ENCODE measurements around the gene ECM2.
"Not testable (repeated sequence)": the region's sequence is repeated elsewhere in the genome, so short reads cannot be mapped to it uniquely, and the experiment has no call there.

The ECM2 gene

DNA sequence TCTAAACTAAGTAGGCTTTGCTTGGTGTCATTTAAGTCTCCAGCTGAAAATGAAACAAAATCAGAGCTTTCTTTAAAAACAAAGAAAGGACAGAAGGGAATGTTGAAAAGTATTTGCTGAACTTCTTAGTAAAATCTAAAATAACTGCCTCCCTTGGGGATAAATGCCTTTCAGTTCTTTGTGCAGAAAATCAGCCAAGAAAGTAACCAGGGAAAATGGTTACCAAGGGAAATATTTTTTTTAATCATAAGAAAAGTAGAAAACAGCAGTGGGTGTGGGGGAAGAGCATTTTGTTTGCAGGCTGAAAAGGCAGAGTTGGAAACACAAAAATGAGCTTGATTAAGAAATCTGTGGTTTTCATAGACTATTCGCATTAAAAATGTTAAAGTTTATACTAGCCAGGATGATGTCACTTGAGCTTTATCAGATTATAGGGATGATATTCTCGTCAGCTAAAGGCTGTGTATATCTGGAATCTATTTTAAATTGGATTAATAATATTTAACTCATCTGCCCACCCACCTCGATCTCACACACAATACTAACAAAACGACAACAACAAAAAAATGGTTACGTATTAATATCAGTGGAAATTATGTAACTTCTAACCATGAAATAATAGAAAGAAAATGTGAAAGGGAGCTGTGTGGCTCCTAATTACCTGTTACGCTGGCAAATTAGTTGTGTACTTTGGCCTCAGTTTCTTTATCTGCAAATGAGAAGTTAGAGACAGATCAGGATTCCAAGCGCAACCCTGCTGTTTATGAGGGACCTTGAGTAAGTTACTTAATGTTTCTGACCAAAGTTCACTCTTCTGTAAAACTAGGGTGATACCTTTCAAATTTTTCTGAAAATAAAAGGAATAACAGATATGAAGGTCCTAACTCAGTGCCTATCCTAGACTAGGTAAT is at the start of gene ECM2:
ECM2 (minus strand) TSS at position 51 of the 911 bp plus-strand sequence. CDS start 13,124 bp downstream, outside the sequence.
- peak; percentile 65 for DNase-seq (ENCODE audit: low read depth)

- DNase-seq (ENCODE audit: low read depth): peak; percentile 57
Observed at GRCh38 chr9:92576175-92576574, 40.4 kb upstream of the ECM2 start.

DNA sequence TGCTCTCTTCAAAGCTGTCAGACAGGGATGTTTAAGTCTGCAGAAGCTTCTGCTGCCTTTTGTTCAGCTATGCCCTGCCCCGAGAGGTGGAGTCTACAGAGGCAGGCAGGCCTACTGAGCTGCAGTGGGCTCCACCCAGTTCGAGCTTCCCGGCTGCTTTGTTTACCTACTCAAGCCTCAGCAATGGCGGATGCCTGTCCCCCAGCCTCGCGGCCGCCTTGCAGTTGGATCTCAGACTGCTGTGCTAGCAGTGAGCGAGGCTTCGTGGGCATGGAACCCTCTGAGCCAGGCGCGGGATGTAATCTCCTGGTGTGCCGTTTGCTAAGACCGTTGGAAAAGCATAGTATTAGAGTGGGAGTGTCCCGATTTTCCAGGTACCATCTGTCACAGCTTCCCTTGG is 37.8 kb upstream of the ECM2 start:
- not testable (repeated sequence) for DNase-seq (ENCODE audit: low read depth)

DNA sequence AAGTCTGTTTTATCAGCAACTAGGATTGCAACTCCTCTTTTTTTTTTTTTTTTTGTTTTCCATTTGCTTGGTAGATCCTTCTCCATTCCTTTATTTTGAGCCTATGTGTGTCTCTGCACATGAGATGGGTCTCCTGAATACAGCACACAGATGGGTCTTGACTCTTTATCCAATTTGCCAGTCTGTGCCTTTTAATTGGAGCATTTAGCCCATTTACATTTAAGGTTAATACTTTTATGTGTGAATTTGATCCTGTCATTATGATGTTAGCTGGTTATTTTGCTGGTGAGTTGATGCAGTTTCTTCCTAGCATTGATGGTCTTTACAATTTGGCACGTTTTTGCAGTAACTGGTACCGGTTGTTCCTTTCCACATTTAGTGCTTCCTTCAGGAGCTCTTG is 36.1 kb upstream of the ECM2 start:
- DNase-seq (ENCODE audit: low read depth): not testable (repeated sequence)

DNA sequence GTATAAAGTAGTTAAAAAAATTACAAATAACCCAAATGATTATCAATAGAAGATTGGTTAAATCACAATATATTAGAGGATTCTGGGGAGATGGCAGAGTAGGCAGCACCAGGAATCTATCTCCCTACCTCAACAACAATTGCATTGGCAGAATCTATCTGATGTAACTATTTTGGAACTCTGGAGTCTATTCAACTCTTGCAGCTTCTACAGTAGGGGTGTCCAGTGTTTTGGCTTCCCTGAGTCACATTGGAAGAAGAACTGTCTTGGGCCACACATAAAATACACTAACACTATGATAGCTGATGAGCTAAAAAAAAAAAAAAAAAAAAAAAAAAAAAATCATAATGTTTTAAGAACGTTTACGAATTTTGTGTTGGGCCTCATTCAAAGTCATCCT is 29.2 kb upstream of the ECM2 start:
- peak; percentile 11 for DNase-seq (ENCODE audit: low read depth)

- peak; percentile 80 for DNase-seq (ENCODE audit: low read depth)
Observed at GRCh38 chr9:92564504-92564903, 28.7 kb upstream of the ECM2 start.

GRCh38 chr9:92563116-92564100 is 27.6 kb upstream of the ECM2 start:
- DNase-seq (ENCODE audit: low read depth): peak; percentile 14

- DNase-seq (ENCODE audit: low read depth): peak; percentile 91
Observed at GRCh38 chr9:92562461-92562967, 26.7 kb upstream of the ECM2 start.

DNA sequence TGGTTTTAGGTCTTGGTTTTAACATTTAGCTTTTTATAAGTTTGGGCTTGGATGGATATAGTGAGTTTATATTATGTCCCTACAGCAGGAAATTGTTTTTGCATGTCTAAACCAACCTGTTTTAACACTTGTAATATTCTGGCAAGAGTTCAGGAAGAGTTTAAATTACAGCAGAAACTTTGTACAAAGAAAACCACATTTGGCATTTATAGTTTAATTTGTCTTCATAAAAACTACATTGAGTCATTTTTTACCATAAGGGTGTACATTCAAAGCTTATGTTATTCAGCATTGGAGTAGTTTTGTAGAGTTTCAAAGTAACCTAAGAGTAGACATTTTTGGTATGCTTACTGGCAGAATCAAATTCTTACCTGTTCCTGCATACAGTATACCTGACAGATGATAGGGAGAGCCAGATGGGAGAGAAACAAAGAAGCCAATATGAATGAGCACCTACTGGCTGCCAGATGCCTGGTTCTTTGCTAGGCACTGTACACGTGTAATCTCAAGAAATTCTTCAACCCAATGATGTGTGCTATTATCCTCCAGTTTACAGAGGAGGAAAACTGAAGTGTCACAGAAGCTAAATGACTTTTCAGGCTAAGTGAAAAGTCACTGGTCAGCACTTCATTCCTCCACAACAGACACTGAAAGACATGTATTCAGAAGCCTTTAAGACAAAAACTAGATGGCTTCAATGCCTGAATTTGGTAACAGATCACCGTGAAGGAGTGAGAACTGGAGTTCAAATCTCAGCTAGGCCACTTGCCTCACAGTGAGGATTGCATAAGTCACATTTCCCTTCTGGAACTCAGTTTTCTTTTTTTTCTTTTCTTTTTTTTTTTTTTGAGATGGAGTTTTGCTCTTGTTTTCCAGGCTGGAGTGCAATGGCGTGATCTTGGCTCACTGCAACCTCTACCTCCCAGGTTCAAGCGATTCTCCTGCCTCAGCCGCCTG is 25.9 kb upstream of the ECM2 start:
- DNase-seq (ENCODE audit: low read depth): peak; percentile 72

GRCh38 chr9:92558612-92559374 is 23.0 kb upstream of the ECM2 start:
- DNase-seq (ENCODE audit: low read depth): no peak

GRCh38 chr9:92550765-92551164 is 15.0 kb upstream of the ECM2 start:
- no peak for DNase-seq (ENCODE audit: low read depth)

DNA sequence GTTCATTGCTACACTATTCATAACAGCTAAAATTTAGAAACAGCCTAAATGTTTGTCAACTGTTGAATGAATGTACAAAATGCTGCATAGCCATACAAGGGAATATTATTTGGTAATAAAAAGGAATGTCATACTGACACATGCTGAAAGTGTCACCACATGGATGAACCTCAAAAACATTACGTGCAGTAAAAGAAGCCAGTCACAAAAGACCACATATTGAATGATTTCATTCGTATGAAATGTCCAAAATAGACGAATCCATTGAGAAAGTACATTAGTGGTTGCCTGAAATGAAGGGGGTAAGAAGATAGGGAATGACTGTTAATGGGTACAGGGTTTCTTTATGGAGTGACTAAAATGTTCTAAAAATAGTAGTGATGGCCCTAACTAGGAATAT is 11.6 kb upstream of the ECM2 start:
- DNase-seq (ENCODE audit: low read depth): no peak

DNA sequence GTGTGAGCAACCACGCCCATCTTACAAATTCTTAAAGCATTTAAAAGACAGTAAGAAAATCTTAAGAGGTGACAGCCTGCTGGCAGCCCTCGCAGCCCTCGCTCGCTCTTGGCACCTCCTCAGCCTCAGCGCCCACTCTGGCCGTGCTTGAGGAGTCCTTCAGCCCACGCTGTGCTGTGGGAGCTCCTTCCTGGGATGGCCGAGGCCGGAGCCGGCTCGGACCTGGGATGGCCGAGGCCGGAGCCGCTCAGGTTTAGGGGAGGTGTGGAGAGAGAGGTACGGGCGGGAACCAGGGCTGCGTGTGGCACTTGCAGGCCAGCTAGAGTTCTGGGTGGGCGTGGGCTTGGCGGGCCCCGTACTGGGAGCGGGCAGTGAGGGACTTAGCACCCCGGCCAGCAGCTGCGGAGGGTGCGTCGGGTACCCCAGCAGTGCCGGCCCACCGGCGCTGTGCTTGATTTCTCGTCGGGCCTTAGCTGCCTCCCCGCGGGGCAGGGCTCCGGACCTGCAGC is 9.3 kb upstream of the ECM2 start:
- DNase-seq (ENCODE audit: low read depth): no peak

DNA sequence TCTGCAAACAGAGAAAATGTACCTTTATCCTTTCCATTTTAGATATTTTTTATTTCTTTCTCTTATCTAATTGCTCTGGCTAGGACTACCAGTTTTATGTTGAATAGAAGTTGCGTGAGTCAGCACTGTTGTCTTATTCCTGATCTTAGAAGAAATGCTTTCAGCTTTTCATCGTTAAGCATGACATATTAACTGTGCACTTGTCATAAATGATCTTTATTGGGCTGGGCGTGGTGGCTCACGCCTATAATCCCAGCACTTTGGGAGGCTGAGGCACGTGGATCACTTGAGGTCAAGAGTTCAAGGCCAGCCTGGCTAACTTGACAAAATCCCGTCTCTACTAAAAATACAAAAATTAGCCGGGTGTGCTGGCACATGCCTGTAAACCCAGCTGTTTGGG is 8.2 kb upstream of the ECM2 start:
- DNase-seq (ENCODE audit: low read depth): no peak

DNA sequence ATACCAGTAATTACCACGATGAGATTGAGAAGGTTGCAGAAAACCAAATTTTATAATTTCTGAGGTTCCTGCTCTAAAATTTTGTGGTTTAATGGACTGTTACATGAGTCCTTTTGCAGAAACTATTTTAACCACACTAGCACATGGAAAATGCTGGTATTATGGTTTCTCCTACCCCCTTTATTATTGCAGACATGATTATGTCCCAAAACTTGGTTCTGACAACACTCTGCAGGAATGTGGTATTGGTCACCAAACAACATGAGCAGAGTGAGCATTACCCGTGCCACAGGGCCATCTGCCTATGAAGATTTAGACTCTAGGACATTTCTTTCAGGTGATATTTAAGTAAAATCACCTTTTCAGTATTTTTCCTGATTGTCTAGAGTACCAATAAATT is 2.8 kb upstream of the ECM2 start:
- peak; percentile 41 for DNase-seq (ENCODE audit: low read depth)

DNA sequence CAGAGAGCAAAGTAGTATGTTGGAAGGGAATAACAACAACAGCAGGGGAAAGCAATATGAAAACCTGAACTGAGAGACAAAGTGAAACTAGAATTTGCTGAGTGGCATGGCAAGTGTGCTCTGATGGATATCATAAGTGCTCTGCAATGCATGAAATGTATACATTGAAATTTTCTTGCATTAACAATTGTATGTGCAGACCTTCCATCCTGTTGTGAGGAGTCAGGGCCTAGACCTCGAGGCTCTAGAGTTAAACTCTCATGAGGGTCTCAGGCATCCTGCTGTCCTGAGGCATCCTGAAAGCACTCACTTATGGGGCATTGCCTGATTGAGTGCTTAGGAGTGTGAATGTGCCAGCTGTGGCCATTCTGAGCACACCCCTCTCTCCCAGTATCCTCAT is 1.1 kb downstream of the ECM2 start:
- DNase-seq (ENCODE audit: low read depth): no peak

DNA sequence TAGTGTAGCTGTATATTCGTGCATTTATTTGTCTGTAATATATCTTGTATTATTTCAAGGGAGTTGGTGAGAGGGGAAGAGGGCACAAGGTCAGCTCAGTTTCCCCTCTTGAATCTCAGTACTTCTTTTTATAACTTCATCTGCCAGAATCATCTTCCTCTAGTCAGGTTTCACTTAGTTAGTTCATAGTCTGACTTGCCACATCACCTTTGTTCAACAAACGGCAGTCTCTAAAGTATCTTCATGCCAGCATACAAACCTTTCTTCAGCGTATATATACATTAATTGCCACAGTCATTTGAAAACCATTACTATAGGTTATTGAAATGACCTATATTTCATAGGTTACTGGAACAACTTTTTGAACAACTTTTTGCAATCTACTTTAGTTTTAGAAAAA is 1.6 kb downstream of the ECM2 start:
- DNase-seq (ENCODE audit: low read depth): no peak

DNA sequence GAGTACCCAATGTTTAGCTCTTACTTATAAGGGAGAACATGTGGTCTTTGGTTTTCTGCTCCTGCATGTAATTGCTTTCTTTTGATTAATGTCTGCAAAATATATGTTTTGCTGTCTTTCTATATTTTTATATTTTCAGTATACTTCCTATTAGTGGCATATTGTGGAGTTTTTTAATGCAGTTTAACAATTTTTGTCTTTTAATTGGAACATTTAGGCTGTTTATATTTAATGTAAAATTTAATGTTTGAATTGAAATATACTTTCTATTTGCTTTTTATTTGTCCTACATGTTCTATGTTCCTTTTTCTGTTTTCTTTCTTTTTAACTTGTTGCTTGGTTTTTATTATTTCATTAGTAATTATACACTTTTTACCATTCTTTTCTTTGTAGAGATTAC is 4.9 kb downstream of the ECM2 start:
- DNase-seq (ENCODE audit: low read depth): no peak

GRCh38 chr9:92529124-92529523 is 6.7 kb downstream of the ECM2 start:
- DNase-seq (ENCODE audit: low read depth): no peak

GRCh38 chr9:92528522-92528849 is 7.3 kb downstream of the ECM2 start:
- no peak for DNase-seq (ENCODE audit: low read depth)
